Measurements from ENCODE around the gene WFIKKN2.

- TF ChIP-seq EZH2 (IDR thresholded peaks at IDR 0.05; ENCODE audit: low read depth, unreplicated experiment) (no peak), CTCF (conservative IDR thresholded peaks at IDR 0.05; ENCODE audit: low read depth in 2 of 2) (peak; percentile 84 to 91), POLR2AphosphoS5 (IDR thresholded peaks at IDR 0.05; ENCODE audit: low read depth) (no peak), EZH2phosphoT487 (IDR thresholded peaks at IDR 0.05; ENCODE audit: unreplicated experiment) (no peak), CREB1 (CRISPR knock-in tag; IDR thresholded peaks at IDR 0.05; ENCODE audit: low read depth) (no peak), REST (IDR thresholded peaks at IDR 0.05; ENCODE audit: unreplicated experiment) (no peak), JUNB (IDR thresholded peaks at IDR 0.05; ENCODE audit: unreplicated experiment) (no peak), ETS1 (IDR thresholded peaks at IDR 0.05) (no peak), STAT1 (IDR thresholded peaks at IDR 0.05; ENCODE audit: unreplicated experiment) (no peak), ZNF331 (CRISPR knock-in tag; IDR thresholded peaks at IDR 0.05; ENCODE audit: low read depth) (no peak), ZNF462 (CRISPR knock-in tag; IDR thresholded peaks at IDR 0.05) (no peak), ZNF114 (CRISPR knock-in tag; IDR thresholded peaks at IDR 0.05) (no peak), NANOG (IDR thresholded peaks at IDR 0.05; ENCODE audit: borderline replicate concordance) (no peak)
Observed at GRCh38 chr17:50841949-50842354, 6.6 kb downstream of the WFIKKN2 start.

All from GM23338 (cell line).